ENCODE data around the gene PBXIP1. TPM values are rescaled to one million over a fixed set of nuclear protein-coding genes. Genes with fewer than 3 reads are reported as not detected.

PBXIP1 gene
- polyA plus RNA-seq, 1 donor from 2014 or later: 123 TPM

- peak within 1 kb of the TSS; percentile 89 to 97 (median 96) for H3K27ac Mint-ChIP-seq
- H3K4me1 Mint-ChIP-seq: peaks cover 19 to 21% (median 19%) of the 10 kb centered on the region in 3 donors
- no peaks in the 10 kb centered on the region for H3K9me3 Mint-ChIP-seq
- H3K36me3 Mint-ChIP-seq: no peaks in the 10 kb centered on the region
- H3K4me3 Mint-ChIP-seq: peak within 1 kb of the TSS; percentile 87 to 98 (median 96)
- H3K27me3 Mint-ChIP-seq: no peaks in the 10 kb centered on the region
Measured at GRCh38 chr1:154961207-154962155, 5.6 kb upstream of the PBXIP1 start, which contains the start of gene PYGO2. TSS of gene PYGO2 (minus strand) at chr1:154961782. CDS start at chr1:154961576, 206 bp downstream.

- H3K4me3 Mint-ChIP-seq: peak overlapping the region; percentile 87 to 98 (median 96)
- H3K4me1 Mint-ChIP-seq: peaks cover 26 to 28% (median 26%) of the 10 kb centered on the region in 3 donors
Measured at GRCh38 chr1:154960446-154961136, 4.7 kb upstream of the PBXIP1 start.

GRCh38 chr1:154959426-154959780 is 3.5 kb upstream of the PBXIP1 start:
- no peaks in the 10 kb centered on the region for H3K27me3 Mint-ChIP-seq
- H3K4me3 Mint-ChIP-seq: peak overlapping the region in 2 of 4 donors; percentile 39 to 72
- no peaks in the 10 kb centered on the region for H3K9me3 Mint-ChIP-seq
- no peak overlapping the region for H3K27ac Mint-ChIP-seq
- peaks cover 2% of the 10 kb centered on the region for H3K36me3 Mint-ChIP-seq
- peaks cover 32 to 39% (median 32%) of the 10 kb centered on the region in 3 donors for H3K4me1 Mint-ChIP-seq

More at GRCh38 chr1:154960446-154961136, 4.7 kb upstream of the PBXIP1 start:
- H3K27me3 Mint-ChIP-seq: no peaks in the 10 kb centered on the region
- H3K27ac Mint-ChIP-seq: peak overlapping the region; percentile 85 to 97 (median 96)
- no peaks in the 10 kb centered on the region for H3K9me3 Mint-ChIP-seq
- H3K36me3 Mint-ChIP-seq: no peaks in the 10 kb centered on the region

- H3K9me3 Mint-ChIP-seq: no peaks in the 10 kb centered on the region
- peaks cover 3% of the 10 kb centered on the region for H3K36me3 Mint-ChIP-seq
- peak overlapping the region in 1 of 3 donors; percentile 99 for H3K27ac Mint-ChIP-seq
- no peaks in the 10 kb centered on the region for H3K27me3 Mint-ChIP-seq
- H3K4me1 Mint-ChIP-seq: peaks cover 36 to 45% (median 37%) of the 10 kb centered on the region in 3 donors
- peak overlapping the region in 3 of 4 donors; percentile 72 to 98 (median 84) for H3K4me3 Mint-ChIP-seq
Measured at GRCh38 chr1:154958681-154959425, 3.0 kb upstream of the PBXIP1 start.

GRCh38 chr1:154958036-154958435 is 2.1 kb upstream of the PBXIP1 start:
- Mint-ChIP-seq H3K4me1 (peaks cover 38 to 48% (median 41%) of the 10 kb centered on the region in 3 donors), H3K27me3 (no peaks in the 10 kb centered on the region), H3K9me3 (no peaks in the 10 kb centered on the region), H3K27ac (peak overlapping the region; percentile 77 to 99 (median 99)), H3K4me3 (peak overlapping the region in 2 of 4 donors; percentile 78 to 98), H3K36me3 (peaks cover 7% of the 10 kb centered on the region)

GRCh38 chr1:154957091-154957657 is 1.3 kb upstream of the PBXIP1 start:
- H3K4me3 Mint-ChIP-seq: peak overlapping the region in 2 of 4 donors; percentile 78 to 98
- peaks cover 7% of the 10 kb centered on the region for H3K36me3 Mint-ChIP-seq
- no peaks in the 10 kb centered on the region for H3K9me3 Mint-ChIP-seq
- H3K27me3 Mint-ChIP-seq: no peaks in the 10 kb centered on the region
- peak overlapping the region in 2 of 3 donors; percentile 99 for H3K27ac Mint-ChIP-seq
- H3K4me1 Mint-ChIP-seq: peaks cover 41 to 47% (median 44%) of the 10 kb centered on the region in 3 donors

GRCh38 chr1:154956544-154956941 is 644 bp upstream of the PBXIP1 start:
- Mint-ChIP-seq H3K27ac (peak overlapping the region; percentile 99), H3K4me1 (peaks cover 47 to 51% (median 48%) of the 10 kb centered on the region in 3 donors), H3K27me3 (no peaks in the 10 kb centered on the region), H3K4me3 (peak overlapping the region; percentile 96 to 100 (median 97)), H3K36me3 (peaks cover 7% of the 10 kb centered on the region), H3K9me3 (no peaks in the 10 kb centered on the region)

GRCh38 chr1:154955039-154955717 is 721 bp downstream of the PBXIP1 start:
- Mint-ChIP-seq H3K9me3 (no peaks in the 10 kb centered on the region), H3K36me3 (peaks cover 9% of the 10 kb centered on the region), H3K4me3 (peak overlapping the region; percentile 96 to 100 (median 97)), H3K4me1 (peaks cover 42 to 47% (median 44%) of the 10 kb centered on the region in 3 donors), H3K27me3 (no peaks in the 10 kb centered on the region), H3K27ac (peak overlapping the region; percentile 99)

- H3K4me3 Mint-ChIP-seq: peak overlapping the region; percentile 96 to 100 (median 97)
- peaks cover 42 to 45% (median 44%) of the 10 kb centered on the region in 3 donors for H3K4me1 Mint-ChIP-seq
- H3K36me3 Mint-ChIP-seq: peaks cover 9% of the 10 kb centered on the region
- peak overlapping the region; percentile 99 for H3K27ac Mint-ChIP-seq
- H3K27me3 Mint-ChIP-seq: no peaks in the 10 kb centered on the region
- no peaks in the 10 kb centered on the region for H3K9me3 Mint-ChIP-seq
Measured at GRCh38 chr1:154954541-154954940, 1.4 kb downstream of the PBXIP1 start.

- H3K36me3 Mint-ChIP-seq: peaks cover 9% of the 10 kb centered on the region
- H3K27ac Mint-ChIP-seq: peak overlapping the region; percentile 99
- H3K27me3 Mint-ChIP-seq: no peaks in the 10 kb centered on the region
- H3K4me1 Mint-ChIP-seq: peaks cover 42 to 47% (median 47%) of the 10 kb centered on the region in 3 donors
- H3K4me3 Mint-ChIP-seq: peak overlapping the region; percentile 64 to 100 (median 97)
- no peaks in the 10 kb centered on the region for H3K9me3 Mint-ChIP-seq
Measured at GRCh38 chr1:154953611-154954038, 2.3 kb downstream of the PBXIP1 start.

- Mint-ChIP-seq H3K4me3 (peak overlapping the region; percentile 72 to 100 (median 94)), H3K27me3 (no peaks in the 10 kb centered on the region), H3K27ac (peak overlapping the region; percentile 90 to 99 (median 99)), H3K36me3 (peaks cover 9% of the 10 kb centered on the region), H3K9me3 (no peaks in the 10 kb centered on the region), H3K4me1 (peaks cover 42 to 49% (median 49%) of the 10 kb centered on the region in 3 donors)
Measured at GRCh38 chr1:154952664-154953063, 3.2 kb downstream of the PBXIP1 start.

- Mint-ChIP-seq H3K9me3 (no peaks in the 10 kb centered on the region), H3K27me3 (no peaks in the 10 kb centered on the region), H3K36me3 (peaks cover 9% of the 10 kb centered on the region), H3K4me3 (peak overlapping the region; percentile 72 to 100 (median 94)), H3K27ac (peak overlapping the region; percentile 90 to 99 (median 99)), H3K4me1 (peaks cover 42 to 49% (median 49%) of the 10 kb centered on the region in 3 donors)
Measured at GRCh38 chr1:154951901-154952657, 3.8 kb downstream of the PBXIP1 start.

GRCh38 chr1:154948079-154948478 is 7.8 kb downstream of the PBXIP1 start:
- Mint-ChIP-seq H3K27ac (peak overlapping the region in 1 of 3 donors; percentile 63), H3K9me3 (no peaks in the 10 kb centered on the region), H3K4me1 (peaks cover 37 to 46% (median 44%) of the 10 kb centered on the region in 3 donors), H3K4me3 (no peak overlapping the region), H3K27me3 (no peaks in the 10 kb centered on the region), H3K36me3 (peaks cover 2% of the 10 kb centered on the region)
